ENCODE measurements around the gene RLBP1. TPM values are rescaled to one million over a fixed set of nuclear protein-coding genes. Genes with fewer than 3 reads are reported as not detected.

The RLBP1 gene
- total RNA-seq, 4 donors from 2014 or later: not detected

GRCh38 chr15:89171136-89172072 lies 50.0 kb downstream of the RLBP1 start:
- Histone ChIP-seq H3K4me1 (peaks cover 28 to 35% of the 10 kb centered on the region in 2 donors), H3K27ac (peak overlapping the region in 2 of 4 donors; percentile 6 to 61), H3K4me3 (no peak overlapping the region), H3K36me3 (peaks cover 0 to 10% of the 10 kb centered on the region in 2 donors), H3K9me3 (no peaks in the 10 kb centered on the region), H3K27me3 (no peaks in the 10 kb centered on the region)
- in situ Hi-C loops (cut with MboI; ENCODE audit: low sequenced_read_pairs in 4 of 4) (loop anchor here in 2 of 4 donors (10.0 to 25.0 kb wide), 2 partner anchors 259 to 277 kb away; partner anchors contain the start of genes HAPLN3 (in 1 of the 2) and MFGE8 (in 1 of the 2)), intact Hi-C loops (cut with DNase I; ENCODE audit: low total_unique reads) (loop anchor here (2.0 to 5.0 kb wide), 2 partner anchors 33 to 274 kb away; partner anchors contain the start of gene HAPLN3)
- ATAC-seq (no peak), DNase-seq (peak in 1 of 2 donors; percentile 58)
- peak; percentile 50 to 75 (median 66) for TF ChIP-seq CTCF (IDR thresholded peaks at IDR 0.05 in 4 of 5, conservative IDR thresholded peaks at IDR 0.05 in 1 of 5)
- TF ChIP-seq POLR2A (IDR thresholded peaks at IDR 0.05): no peak

- Histone ChIP-seq H3K9me3 (no peaks in the 10 kb centered on the region), H3K27ac (peak overlapping the region in 3 of 4 donors; percentile 6 to 33 (median 15)), H3K4me3 (no peak overlapping the region), H3K4me1 (peaks cover 39 to 45% of the 10 kb centered on the region in 2 donors), H3K36me3 (peaks cover 0 to under 1% of the 10 kb centered on the region in 2 donors), H3K27me3 (no peaks in the 10 kb centered on the region)
- no peak for ATAC-seq
- no peak for DNase-seq
- TF ChIP-seq CTCF (IDR thresholded peaks at IDR 0.05 in 4 of 5, conservative IDR thresholded peaks at IDR 0.05 in 1 of 5) (no peak), POLR2A (IDR thresholded peaks at IDR 0.05) (no peak)
- intact Hi-C loops (cut with DNase I; ENCODE audit: low total_unique reads) (loop anchor here (2.0 to 5.0 kb wide), 2 partner anchors 32 to 273 kb away; partner anchors contain the start of gene HAPLN3), in situ Hi-C loops (cut with MboI; ENCODE audit: low sequenced_read_pairs in 4 of 4) (loop anchor here in 2 of 4 donors (10.0 to 25.0 kb wide), 2 partner anchors 258 to 276 kb away; partner anchors contain the start of genes HAPLN3 (in 1 of the 2) and MFGE8 (in 1 of the 2))
Measured at GRCh38 chr15:89170364-89170763, 51.0 kb downstream of the RLBP1 start.

GRCh38 chr15:89168316-89168833 lies 53.0 kb downstream of the RLBP1 start:
- Histone ChIP-seq H3K27me3 (no peaks in the 10 kb centered on the region), H3K4me1 (peaks cover 49 to 60% of the 10 kb centered on the region in 2 donors), H3K9me3 (no peaks in the 10 kb centered on the region), H3K4me3 (no peak overlapping the region), H3K27ac (peak overlapping the region; percentile 79 to 95 (median 85)), H3K36me3 (no peaks in the 10 kb centered on the region)
- DNase-seq (no peak), ATAC-seq (no peak)
- no peak for TF ChIP-seq CTCF (IDR thresholded peaks at IDR 0.05 in 4 of 5, conservative IDR thresholded peaks at IDR 0.05 in 1 of 5)
- no peak for TF ChIP-seq POLR2A (IDR thresholded peaks at IDR 0.05)
- in situ Hi-C loops (cut with MboI; ENCODE audit: low sequenced_read_pairs in 4 of 4): loop anchor here in 2 of 4 donors (10.0 to 25.0 kb wide), 2 partner anchors 256 to 264 kb away; partner anchors contain the start of gene MFGE8 (in 1 of the 2)
- intact Hi-C loops (cut with DNase I; ENCODE audit: low total_unique reads): loop anchor here (1.0 to 5.0 kb wide), 2 partner anchors 66 to 81 kb away; no protein-coding TSS in a partner anchor

DNA sequence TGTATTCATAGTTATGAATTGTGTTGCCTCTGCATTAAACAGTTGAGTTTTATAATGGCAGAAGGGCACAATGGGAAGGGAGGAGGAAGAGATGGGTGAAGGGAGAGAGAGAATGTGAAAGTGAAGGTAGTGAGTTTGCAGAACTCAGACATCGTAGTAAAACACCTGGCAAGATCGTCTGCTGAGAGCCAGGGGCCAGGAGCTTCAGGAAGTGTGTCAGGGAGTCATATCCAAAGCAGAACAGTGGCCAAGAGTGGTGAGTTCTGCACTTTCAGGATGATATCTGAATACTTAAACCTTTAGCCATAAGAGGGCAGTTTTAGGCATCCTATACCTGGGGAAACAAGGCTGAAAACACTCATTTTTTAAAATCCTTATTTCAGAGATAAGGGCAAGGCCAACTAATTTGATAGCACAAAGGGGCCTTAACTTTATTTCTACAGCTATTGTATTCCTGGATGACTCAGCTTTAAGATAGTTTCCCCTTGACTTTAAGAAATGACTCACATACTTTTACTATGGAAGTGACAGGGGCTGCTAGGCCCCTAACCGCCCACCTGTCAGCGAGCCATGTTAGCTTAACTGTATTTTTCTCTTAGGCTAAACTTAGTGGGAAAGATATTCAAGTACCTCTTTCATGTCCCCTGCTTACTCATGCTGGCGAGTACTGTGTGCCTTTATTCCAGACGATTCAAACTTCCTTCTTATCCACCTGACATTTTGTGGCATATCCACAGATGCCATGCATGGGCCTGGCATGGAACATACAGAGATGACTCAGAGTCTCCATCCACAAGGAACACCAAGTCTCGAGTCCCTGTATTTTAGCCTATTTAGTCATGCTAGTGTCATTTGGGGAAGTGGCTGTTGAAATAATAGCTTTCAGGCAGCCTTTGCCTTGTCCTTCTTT lies 53.9 kb downstream of the RLBP1 start:
- in situ Hi-C loops (cut with MboI; ENCODE audit: low sequenced_read_pairs in 4 of 4): loop anchor here in 2 of 4 donors (10.0 to 25.0 kb wide), 2 partner anchors 255 to 263 kb away; partner anchors contain the start of gene MFGE8 (in 1 of the 2)
- H3K4me1 ChIP-seq: peaks cover 54 to 68% of the 10 kb centered on the region in 2 donors
- H3K36me3 ChIP-seq: no peaks in the 10 kb centered on the region
- H3K9me3 ChIP-seq: no peaks in the 10 kb centered on the region
- no peak for TF ChIP-seq CTCF (IDR thresholded peaks at IDR 0.05 in 4 of 5, conservative IDR thresholded peaks at IDR 0.05 in 1 of 5)
- TF ChIP-seq POLR2A (IDR thresholded peaks at IDR 0.05): peak; percentile 22 to 63
- H3K27me3 ChIP-seq: no peaks in the 10 kb centered on the region
- DNase-seq: peak; percentile 73 to 87
- no peak overlapping the region for H3K4me3 ChIP-seq
- intact Hi-C loops (cut with DNase I; ENCODE audit: low total_unique reads): loop anchor here (1.0 to 5.0 kb wide), 2 partner anchors 65 to 80 kb away; no protein-coding TSS in a partner anchor
- H3K27ac ChIP-seq: peak overlapping the region; percentile 79 to 95 (median 85)
- ATAC-seq: peak; percentile 91 to 92

Measured in gastrocnemius medialis (tissue), 4 donors.